Measurements from ENCODE around the gene RNF149. TPM values are rescaled to one million over a fixed set of nuclear protein-coding genes. Genes with fewer than 3 reads are reported as not detected.
"Not testable (repeated sequence)": the region's sequence is repeated elsewhere in the genome, so short reads cannot be mapped to it uniquely, and the experiment has no call there.

Gene RNF149
- polyA plus RNA-seq, 10 donors: 24.0 to 48.1 (median 34.1) TPM

GRCh38 chr2:101332885-101333766 lies 24.6 kb upstream of the RNF149 start:
- DNase-seq: no peak

- DNase-seq: no peak
These were observed 22.7 kb upstream of the RNF149 start for GRCh38 chr2:101331202-101331601.

GRCh38 chr2:101330253-101330933 lies 21.9 kb upstream of the RNF149 start:
- DNase-seq: no peak

GRCh38 chr2:101329026-101329425 lies 20.5 kb upstream of the RNF149 start:
- DNase-seq: no peak

- peak in 2 of 3 donors; percentile 20 to 49 for DNase-seq
These were observed 20.0 kb upstream of the RNF149 start for GRCh38 chr2:101328474-101329007.

GRCh38 chr2:101327863-101328394 lies 19.4 kb upstream of the RNF149 start:
- DNase-seq: no peak

GRCh38 chr2:101325425-101325824 lies 16.9 kb upstream of the RNF149 start:
- DNase-seq: no peak

- not testable (repeated sequence) for DNase-seq
These were observed 8.1 kb upstream of the RNF149 start for GRCh38 chr2:101316568-101316967.

- DNase-seq: no peak
These were observed 3.2 kb upstream of the RNF149 start for GRCh38 chr2:101311696-101312017.

GRCh38 chr2:101310834-101311695 lies 2.6 kb upstream of the RNF149 start:
- no peak for DNase-seq

GRCh38 chr2:101310090-101310833 lies 1.8 kb upstream of the RNF149 start:
- DNase-seq: no peak

- peak in 1 of 3 donors; percentile 34 for DNase-seq
These were observed 510 bp downstream of the RNF149 start for GRCh38 chr2:101307950-101308431.

GRCh38 chr2:101307503-101307902 lies 998 bp downstream of the RNF149 start:
- no peak for DNase-seq

- no peak for DNase-seq
These were observed 2.1 kb downstream of the RNF149 start for GRCh38 chr2:101306410-101306809.

- DNase-seq: no peak
These were observed 2.9 kb downstream of the RNF149 start for GRCh38 chr2:101305492-101306078.

- no peak for DNase-seq
These were observed 3.5 kb downstream of the RNF149 start for GRCh38 chr2:101305035-101305434.

GRCh38 chr2:101303688-101304087 lies 4.8 kb downstream of the RNF149 start:
- DNase-seq: no peak

- DNase-seq: no peak
These were observed 6.5 kb downstream of the RNF149 start for GRCh38 chr2:101302016-101302415.

- no peak for DNase-seq
These were observed 7.7 kb downstream of the RNF149 start for GRCh38 chr2:101300836-101301235.

- no peak for DNase-seq
These were observed 8.3 kb downstream of the RNF149 start for GRCh38 chr2:101300164-101300563.

Data from muscle of back (tissue), 11 donors.